ENCODE measurements around the gene MTMR12.

MTMR12 gene, protein sequence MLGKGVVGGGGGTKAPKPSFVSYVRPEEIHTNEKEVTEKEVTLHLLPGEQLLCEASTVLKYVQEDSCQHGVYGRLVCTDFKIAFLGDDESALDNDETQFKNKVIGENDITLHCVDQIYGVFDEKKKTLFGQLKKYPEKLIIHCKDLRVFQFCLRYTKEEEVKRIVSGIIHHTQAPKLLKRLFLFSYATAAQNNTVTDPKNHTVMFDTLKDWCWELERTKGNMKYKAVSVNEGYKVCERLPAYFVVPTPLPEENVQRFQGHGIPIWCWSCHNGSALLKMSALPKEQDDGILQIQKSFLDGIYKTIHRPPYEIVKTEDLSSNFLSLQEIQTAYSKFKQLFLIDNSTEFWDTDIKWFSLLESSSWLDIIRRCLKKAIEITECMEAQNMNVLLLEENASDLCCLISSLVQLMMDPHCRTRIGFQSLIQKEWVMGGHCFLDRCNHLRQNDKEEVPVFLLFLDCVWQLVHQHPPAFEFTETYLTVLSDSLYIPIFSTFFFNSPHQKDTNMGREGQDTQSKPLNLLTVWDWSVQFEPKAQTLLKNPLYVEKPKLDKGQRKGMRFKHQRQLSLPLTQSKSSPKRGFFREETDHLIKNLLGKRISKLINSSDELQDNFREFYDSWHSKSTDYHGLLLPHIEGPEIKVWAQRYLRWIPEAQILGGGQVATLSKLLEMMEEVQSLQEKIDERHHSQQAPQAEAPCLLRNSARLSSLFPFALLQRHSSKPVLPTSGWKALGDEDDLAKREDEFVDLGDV

GRCh38 chr5:32312595-32313332 is at the start of gene MTMR12:
Gene MTMR12 (minus strand): TSS chr5:32312939. CDS start chr5:32312838, 101 bp downstream.
- DNase-seq, result peak; percentile 100

- no peak for DNase-seq
Measured at GRCh38 chr5:32362527-32362926, 49.8 kb upstream of the MTMR12 start.

DNA sequence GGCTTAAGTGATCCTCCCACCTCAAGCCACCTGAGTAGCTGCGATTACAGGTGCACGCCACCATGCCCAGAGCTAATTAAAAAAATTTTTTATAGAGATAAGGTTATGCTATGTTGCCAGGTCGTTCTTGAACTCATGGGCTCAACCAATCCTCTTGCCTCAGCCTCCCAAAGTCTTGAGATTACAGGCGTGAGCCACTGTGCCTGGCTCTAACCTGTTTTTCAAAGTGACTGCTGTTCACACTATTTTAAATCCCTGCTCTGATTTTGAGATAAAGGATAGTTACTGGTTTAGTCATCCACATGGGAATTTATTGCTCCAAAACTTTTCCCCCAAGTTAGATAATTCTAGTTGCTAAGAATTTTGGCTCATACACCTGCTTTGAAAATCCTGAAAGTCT is 48.2 kb upstream of the MTMR12 start:
- no peak for DNase-seq

DNA sequence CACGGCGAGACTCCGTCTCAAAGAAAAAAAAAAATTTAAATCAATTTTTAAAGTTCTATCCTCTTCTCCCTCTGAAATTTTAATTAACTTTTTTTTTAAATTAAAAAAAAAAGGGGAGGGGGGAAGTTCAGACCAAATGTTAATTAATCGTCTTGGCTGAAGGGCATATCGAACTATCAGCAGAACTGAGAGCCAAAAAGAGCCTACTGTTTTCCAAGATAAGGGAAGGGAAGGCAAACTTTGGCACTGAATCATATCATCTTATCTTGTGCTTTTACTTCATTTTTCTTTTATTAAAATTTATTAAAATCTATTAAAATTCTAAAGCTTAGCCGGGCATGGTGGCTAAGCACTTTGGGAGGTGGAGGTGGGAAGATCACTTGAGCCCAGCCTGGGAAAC is 45.9 kb upstream of the MTMR12 start:
- no peak for DNase-seq

DNA sequence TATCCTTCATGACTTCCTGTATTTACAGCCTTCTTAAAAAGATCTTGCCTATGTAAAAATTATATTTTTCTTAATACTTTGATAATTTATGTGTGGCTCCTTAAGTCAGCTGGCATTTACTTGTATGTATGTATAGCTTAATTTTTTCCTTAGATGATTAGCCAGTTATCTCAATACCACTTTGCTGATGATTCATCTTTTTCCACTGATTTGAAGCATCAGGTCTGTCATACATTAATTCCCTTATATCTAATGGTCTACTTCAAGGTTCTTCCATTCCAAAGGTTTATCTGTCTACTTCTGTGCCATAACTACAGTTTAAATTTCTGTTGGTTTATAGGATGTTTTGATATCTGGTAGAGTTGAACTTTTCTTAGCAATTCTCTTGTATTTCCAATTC is 44.9 kb upstream of the MTMR12 start:
- no peak for DNase-seq

DNA sequence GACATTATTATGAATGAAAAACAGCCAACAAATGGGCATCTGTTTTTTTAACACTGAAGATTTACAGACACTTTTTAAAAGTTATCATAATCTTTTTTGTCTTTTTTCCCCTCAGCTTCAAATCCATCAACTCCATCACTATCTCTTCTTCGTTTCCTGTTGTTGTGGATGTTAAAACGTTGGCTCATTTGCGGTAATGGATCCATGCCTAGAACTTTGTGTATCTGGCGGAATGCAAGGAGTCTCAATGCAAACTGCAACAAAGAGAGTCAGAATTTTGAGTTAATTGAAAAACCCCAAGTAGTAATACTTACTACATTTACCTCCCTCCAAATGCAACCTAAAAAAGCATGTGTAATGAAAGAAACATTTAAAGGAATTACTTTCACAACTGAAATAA is 42.9 kb upstream of the MTMR12 start:
- no peak for DNase-seq

DNA sequence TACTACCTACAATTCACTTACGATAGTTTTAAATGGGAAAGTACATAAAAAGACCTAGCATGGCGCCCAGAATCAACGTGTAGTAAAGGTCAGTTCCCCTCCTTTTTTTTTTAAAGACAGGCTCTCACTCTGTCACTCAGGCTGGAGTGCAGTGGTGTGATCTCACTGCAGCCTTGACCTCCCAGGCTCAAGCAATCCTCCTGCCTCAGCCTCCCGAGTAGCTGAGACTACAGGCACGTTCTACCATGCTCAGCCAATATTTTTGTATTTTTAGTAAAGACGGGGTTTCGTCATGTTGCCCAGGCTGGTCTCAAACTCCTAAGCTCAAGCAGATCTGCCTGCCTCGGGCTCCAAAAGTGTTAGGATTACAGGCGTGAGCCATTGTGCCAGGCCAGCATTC is 40.7 kb upstream of the MTMR12 start:
- no peak for DNase-seq

- DNase-seq, result no peak
Measured at GRCh38 chr5:32352685-32353084, 39.9 kb upstream of the MTMR12 start.

DNA sequence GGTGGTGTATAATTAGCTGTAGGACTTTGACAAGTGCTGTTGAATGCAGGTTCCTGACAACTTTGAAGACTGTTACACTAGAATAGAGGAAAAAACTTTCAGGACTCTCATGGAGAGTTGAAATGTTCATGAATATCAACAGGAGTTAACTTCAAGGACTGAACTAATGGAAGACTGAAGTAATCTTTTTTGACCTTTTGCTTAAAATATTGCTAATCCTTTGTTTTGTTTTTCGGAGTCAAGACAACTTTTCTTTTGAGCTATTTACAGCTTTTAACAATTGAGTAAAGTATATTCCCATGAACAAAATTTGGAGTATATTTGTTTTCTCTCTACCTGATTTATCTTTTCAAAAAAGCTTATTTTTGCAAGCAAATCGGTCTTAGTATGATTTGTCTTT is 34.1 kb upstream of the MTMR12 start:
- DNase-seq, result no peak

DNA sequence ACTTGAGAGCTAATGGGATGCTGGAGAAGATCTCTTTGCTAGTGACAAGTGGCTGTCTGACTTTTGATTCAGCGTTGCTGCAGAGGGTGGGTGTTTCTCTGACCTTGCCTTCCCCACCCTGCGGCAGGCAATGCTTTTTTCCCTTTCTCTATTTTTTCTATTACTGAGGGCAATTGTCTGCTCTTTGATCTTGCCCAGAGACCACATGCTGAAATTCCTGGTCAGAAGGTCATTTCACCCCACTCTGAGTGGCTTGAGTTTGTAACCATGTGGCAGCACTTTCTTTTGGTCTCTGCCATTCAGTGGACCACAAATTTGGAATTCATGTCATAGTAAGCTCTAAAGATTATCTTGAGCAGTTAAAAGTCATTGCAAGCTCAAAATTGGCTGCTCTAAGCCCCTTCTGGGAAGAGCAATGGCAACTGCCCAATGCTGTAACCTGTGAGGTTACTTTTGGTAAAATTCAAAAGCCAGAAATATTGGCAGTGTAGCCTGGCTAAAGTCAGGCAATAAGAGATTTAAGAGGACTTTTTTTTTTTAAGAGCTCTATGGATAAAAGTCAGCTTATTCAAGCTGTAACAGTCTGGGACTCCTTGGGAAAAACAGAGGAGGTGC is 30.4 kb upstream of the MTMR12 start:
- no peak for DNase-seq

GRCh38 chr5:32342656-32343055 is 29.9 kb upstream of the MTMR12 start:
- DNase-seq, result no peak

DNA sequence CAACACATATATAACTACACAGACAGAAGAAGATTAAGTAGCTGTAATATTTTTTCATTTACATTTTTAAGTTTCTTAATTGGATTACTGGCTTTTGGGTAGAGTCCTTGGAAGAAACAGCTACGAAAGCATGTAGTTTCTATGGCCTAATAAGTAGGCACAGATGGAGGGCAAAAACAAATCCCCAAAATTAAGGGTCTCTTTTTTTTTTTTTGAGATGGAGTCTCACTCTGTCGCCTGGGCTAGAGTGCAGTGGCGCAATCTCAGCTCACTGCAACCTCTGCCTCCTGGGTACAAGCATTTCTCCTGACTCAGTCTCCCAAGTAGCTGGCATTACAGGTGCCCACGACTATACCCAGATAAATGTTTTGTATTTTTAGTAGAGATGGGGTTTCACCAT is 27.1 kb upstream of the MTMR12 start:
- no peak for DNase-seq

- DNase-seq, result no peak
Measured at GRCh38 chr5:32339198-32339597, 26.5 kb upstream of the MTMR12 start.

- no peak for DNase-seq
Measured at GRCh38 chr5:32332966-32333365, 20.2 kb upstream of the MTMR12 start.

- no peak for DNase-seq
Measured at GRCh38 chr5:32332361-32332760, 19.6 kb upstream of the MTMR12 start.

GRCh38 chr5:32331935-32332274 is 19.2 kb upstream of the MTMR12 start:
- no peak for DNase-seq

DNA sequence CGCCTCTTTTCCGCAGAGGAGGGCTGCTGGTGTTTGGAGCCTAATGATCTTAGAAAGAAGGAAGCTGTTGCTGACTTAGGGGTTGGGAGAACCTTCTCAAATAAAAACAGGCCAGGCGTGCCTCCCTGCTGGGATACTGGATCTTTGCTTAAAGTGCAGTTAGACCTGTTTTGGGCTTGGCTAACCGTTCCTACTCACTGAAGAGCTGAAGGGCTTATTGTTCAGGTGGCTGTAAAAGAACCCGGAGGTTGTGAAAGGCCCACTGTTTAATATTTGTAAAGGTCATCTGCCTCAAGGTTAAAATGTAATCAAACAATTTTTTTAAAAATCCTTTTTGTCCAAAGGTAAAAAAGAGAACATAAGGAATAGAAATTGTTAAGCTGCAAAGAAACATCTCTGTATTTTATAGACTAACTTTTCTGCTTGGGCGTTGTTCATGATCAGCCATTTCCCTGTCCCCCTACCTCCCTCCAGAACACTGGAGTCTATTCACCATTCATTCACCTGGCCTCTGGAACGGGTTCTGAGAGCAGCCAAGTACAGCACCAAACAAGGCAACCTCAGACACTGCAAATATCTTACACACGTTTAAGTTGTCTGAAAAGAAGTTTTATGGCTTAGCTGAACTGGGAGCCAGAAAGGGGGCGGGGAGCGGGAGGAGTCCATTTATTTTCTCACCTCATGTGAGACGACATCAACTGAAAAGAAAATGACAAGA is 18.6 kb upstream of the MTMR12 start:
- DNase-seq, result no peak

DNA sequence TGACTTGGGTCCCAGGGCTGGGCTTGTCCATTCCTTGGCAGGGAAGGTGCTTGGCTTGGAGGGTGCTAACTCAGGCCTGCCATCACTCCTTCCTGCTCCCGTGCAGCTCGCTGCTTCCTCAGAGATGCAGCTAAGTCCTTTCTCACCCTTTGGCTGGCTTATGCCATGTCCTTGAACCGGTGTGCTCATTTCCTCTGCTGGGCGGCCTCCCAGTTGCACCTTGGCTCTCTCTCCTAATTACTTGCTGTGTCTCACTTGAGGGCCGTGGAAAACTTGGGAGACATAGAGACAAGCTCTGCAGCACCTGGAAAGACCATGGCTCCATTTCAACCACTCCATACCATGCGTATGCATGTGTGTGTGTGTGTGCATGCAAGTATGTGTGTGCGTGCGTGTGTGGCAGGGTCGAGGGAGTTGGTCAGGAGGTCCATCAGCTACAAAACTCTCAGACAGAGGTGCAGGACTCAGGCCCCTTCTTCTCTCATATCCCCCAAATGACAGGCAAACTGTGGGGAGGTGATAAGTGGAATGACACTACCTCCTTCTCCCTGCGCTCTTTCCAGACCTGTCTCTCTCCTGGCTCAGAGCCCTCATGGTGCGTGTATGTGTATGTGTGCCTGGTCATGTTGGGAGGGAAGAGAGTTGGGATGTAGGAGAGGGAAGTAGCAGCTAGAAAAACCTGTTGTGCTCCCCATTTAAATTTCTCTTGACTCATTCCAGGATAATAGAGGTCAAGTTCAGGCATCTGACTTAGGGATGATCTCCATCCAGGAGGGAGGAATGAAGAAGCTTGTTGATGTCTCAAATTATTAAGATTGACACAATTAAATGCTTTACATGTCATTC is 17.6 kb upstream of the MTMR12 start:
- DNase-seq, result no peak

- no peak for DNase-seq
Measured at GRCh38 chr5:32329395-32329834, 16.7 kb upstream of the MTMR12 start.

- no peak for DNase-seq
Measured at GRCh38 chr5:32326216-32326772, 13.6 kb upstream of the MTMR12 start.

DNA sequence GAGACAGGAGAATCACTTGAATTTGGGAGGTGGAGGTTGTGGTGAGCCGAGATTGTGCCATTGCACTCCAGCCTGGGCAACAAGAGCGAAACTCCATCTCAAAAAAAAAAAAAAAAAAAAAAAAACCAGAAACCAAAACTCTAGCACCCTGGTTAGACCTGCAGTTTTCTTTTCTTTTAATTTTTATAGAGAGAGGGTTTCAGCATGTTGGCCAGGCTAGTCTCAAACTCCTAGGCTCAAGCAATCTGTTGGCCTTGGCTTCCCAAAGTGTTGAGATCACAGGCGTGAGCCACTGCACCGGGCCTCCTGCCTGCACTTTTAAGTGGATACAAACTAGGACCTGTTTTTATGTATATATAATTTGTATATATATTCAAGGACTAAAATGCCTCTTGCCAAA is 12.9 kb upstream of the MTMR12 start:
- no peak for DNase-seq
